ENCODE results near the gene SATB2. TPM values are rescaled to one million over a fixed set of nuclear protein-coding genes. Genes with fewer than 3 reads are reported as not detected.
A peak's percentile ranks its signal among the peaks of the same experiment; 100 is the strongest.

The SATB2 gene
- total RNA-seq, 1 experiment from 2014 or later: 7.8 TPM

GRCh38 chr2:199458009-199458805, 468 bp upstream of the SATB2 start:
- TF ChIP-seq EZH2 (IDR thresholded peaks at IDR 0.05; ENCODE audit: low read depth) (no peak), CTCF (conservative IDR thresholded peaks at IDR 0.05) (no peak)
- Histone ChIP-seq H3K27ac (peak overlapping the region; percentile 78), H3F3A (ENCODE audit: insufficient read depth, low read depth) (0 out of 2 replicates have a peak, but pooled peaks cover 8% of the 10 kb centered on the region), H3K4me1 (replicated peaks; ENCODE audit: insufficient read depth) (peaks cover 24% of the 10 kb centered on the region), H3K4me2 (peak overlapping the region; percentile 100), H3K36me3 (ENCODE audit: low read depth) (no peaks in the 10 kb centered on the region), H3K9me2 (ENCODE audit: insufficient read depth) (no peaks in the 10 kb centered on the region), H3K9me3 (ENCODE audit: insufficient read depth, low read depth) (no peaks in the 10 kb centered on the region), H3K79me2 (ENCODE audit: low read depth) (no peaks in the 10 kb centered on the region), H3K27me3 (ENCODE audit: insufficient read depth, low read depth) (no peaks in the 10 kb centered on the region), H2AFZ (peak overlapping the region; percentile 86), H4K20me1 (ENCODE audit: insufficient read depth) (no peaks in the 10 kb centered on the region), H3K4me3 (peak overlapping the region; percentile 69)
- intact Hi-C loops (cut with micrococcal nuclease; ENCODE audit: unreplicated experiment): loop anchor here (5.0 to 10.0 kb wide), 2 partner anchors 457 to 1751 kb away; partner anchors contain the start of genes C2orf69 and MARS2
- ChIA-PET CTCF (no interaction called here), POLR2A (ENCODE audit: unreplicated experiment) (interaction anchor here (0.7 kb wide), 1 partner anchor 453 kb away, joined by 3 read pairs; the partner anchor contains the start of gene C2orf69)
- peak in 1 of 2 experiments; percentile 53 for DNase-seq
- BruUV-seq (replicated peaks): no TSS peak

GRCh38 chr2:199456383-199457146, 1.2 kb downstream of the SATB2 start:
- Histone ChIP-seq H3K27me3 (ENCODE audit: insufficient read depth, low read depth) (no peaks in the 10 kb centered on the region), H3K4me1 (replicated peaks; ENCODE audit: insufficient read depth) (peaks cover 24% of the 10 kb centered on the region), H3K4me3 (peak overlapping the region; percentile 69), H3K9me3 (ENCODE audit: insufficient read depth, low read depth) (no peaks in the 10 kb centered on the region), H3K36me3 (ENCODE audit: low read depth) (no peaks in the 10 kb centered on the region), H3K27ac (no peak overlapping the region), H3K9me2 (ENCODE audit: insufficient read depth) (no peaks in the 10 kb centered on the region), H3F3A (ENCODE audit: insufficient read depth, low read depth) (0 out of 2 replicates have a peak, but pooled peaks cover 8% of the 10 kb centered on the region), H2AFZ (peak overlapping the region; percentile 86), H3K4me2 (peak overlapping the region; percentile 100), H3K79me2 (ENCODE audit: low read depth) (no peaks in the 10 kb centered on the region), H4K20me1 (ENCODE audit: insufficient read depth) (no peaks in the 10 kb centered on the region)
- intact Hi-C loops (cut with micrococcal nuclease; ENCODE audit: unreplicated experiment): loop anchor here (5.0 to 10.0 kb wide), 2 partner anchors 458 to 1749 kb away; partner anchors contain the start of genes C2orf69 and MARS2
- ChIA-PET POLR2A (ENCODE audit: unreplicated experiment) (no interaction called here), CTCF (no interaction called here)
- DNase-seq: no peak
- no peak for TF ChIP-seq CTCF (conservative IDR thresholded peaks at IDR 0.05)
- TF ChIP-seq EZH2 (IDR thresholded peaks at IDR 0.05; ENCODE audit: low read depth): no peak
- no TSS peak for BruUV-seq (replicated peaks)

- peak overlapping the region; percentile 56 for H2AFZ ChIP-seq
Observed at GRCh38 chr2:199455545-199456382, 2.0 kb downstream of the SATB2 start.

More at GRCh38 chr2:199455545-199456382, 2.0 kb downstream of the SATB2 start:
- H3K27me3 ChIP-seq (ENCODE audit: insufficient read depth, low read depth): no peaks in the 10 kb centered on the region
- H3K4me2 ChIP-seq: peak overlapping the region; percentile 100
- POLR2A ChIA-PET (ENCODE audit: unreplicated experiment): no interaction called here
- H3K79me2 ChIP-seq (ENCODE audit: low read depth): no peaks in the 10 kb centered on the region
- peak overlapping the region; percentile 69 for H3K4me3 ChIP-seq
- CTCF ChIA-PET: no interaction called here
- H3K9me3 ChIP-seq (ENCODE audit: insufficient read depth, low read depth): no peaks in the 10 kb centered on the region
- H3K9me2 ChIP-seq (ENCODE audit: insufficient read depth): no peaks in the 10 kb centered on the region
- BruUV-seq (replicated peaks): no TSS peak
- no peak for TF ChIP-seq CTCF (conservative IDR thresholded peaks at IDR 0.05)
- TF ChIP-seq EZH2 (IDR thresholded peaks at IDR 0.05; ENCODE audit: low read depth): no peak
- no peaks in the 10 kb centered on the region for H4K20me1 ChIP-seq (ENCODE audit: insufficient read depth)
- 0 out of 2 replicates have a peak, but pooled peaks cover 8% of the 10 kb centered on the region for H3F3A ChIP-seq (ENCODE audit: insufficient read depth, low read depth)
- H3K36me3 ChIP-seq (ENCODE audit: low read depth): no peaks in the 10 kb centered on the region
- H3K4me1 ChIP-seq (replicated peaks; ENCODE audit: insufficient read depth): peaks cover 19% of the 10 kb centered on the region
- intact Hi-C loops (cut with micrococcal nuclease; ENCODE audit: unreplicated experiment): loop anchor here (5.0 to 10.0 kb wide), 2 partner anchors 459 to 1748 kb away; partner anchors contain the start of genes C2orf69 and MARS2
- peak; percentile 57 to 58 for DNase-seq
- H3K27ac ChIP-seq: no peak overlapping the region
